Naive thymus-derived CD8-positive, alpha-beta T cell (primary cell): Measurements from ENCODE around the gene SYT7. TPM values are rescaled to one million over a fixed set of nuclear protein-coding genes. Genes with fewer than 3 reads are reported as not detected.
"Not testable (repeated sequence)": the region's sequence is repeated elsewhere in the genome, so short reads cannot be mapped to it uniquely, and the experiment has no call there.

ENCODE experiments used
- ATAC-seq, 2 donors: fragments of 150-1000 bp; cut with Tn5 transposase in 1 of 2; sonication (Bioruptor Pico), chemical (Tn5 transposase) in 1 of 2; 1 replicate in 1 of 2; 2 replicates in 1 of 2; pipeline ENCODE4 v1.10.0; 2021; ENCODE audit warnings: mild to moderate bottlenecking in 2 of 2, moderate library complexity in 2 of 2
- POLR2A ChIA-PET: fragments of 350-600 bp; sonication (Branson Sonifier 250); formaldehyde crosslinking; loops from one replicate; lab custom pipeline; 2021; ENCODE audit warnings: antibody characterized with exemption; lab: Charles Lee
- DNase-seq, 10 donors: peaks; one replicate each; pipeline versions ENCODE4 v3.0.0 to v3.0.0-alpha.2; 2020 to 2022
- H3K27ac Mint-ChIP-seq, 10 donors: one replicate each; pipeline ENCODE4 v1.8.0; 2020 to 2022; ENCODE audit warnings: mild to moderate bottlenecking in 10 of 10, mixed read lengths in 10 of 10, moderate library complexity in 4 of 10, inconsistent platforms in 1 of 10
- H3K27me3 Mint-ChIP-seq, 5 donors: one replicate each; pipeline ENCODE4 v1.8.0; 2021 to 2022; ENCODE audit warnings: mixed read lengths in 5 of 5
- H3K36me3 Mint-ChIP-seq, 3 donors: one replicate each; pipeline ENCODE4 v1.8.0; 2020 to 2022; ENCODE audit warnings: mixed read lengths in 3 of 3, mild to moderate bottlenecking in 2 of 3, inconsistent platforms in 1 of 3
- H3K4me1 Mint-ChIP-seq, 4 donors: one replicate each; pipeline ENCODE4 v1.8.0; 2021 to 2022; ENCODE audit warnings: mixed read lengths in 4 of 4
- H3K4me3 Mint-ChIP-seq, 10 donors: one replicate each; pipeline ENCODE4 v1.8.0; 2020 to 2022; ENCODE audit warnings: mild to moderate bottlenecking in 10 of 10, mixed read lengths in 10 of 10, moderate library complexity in 6 of 10, inconsistent platforms in 1 of 10
- H3K9me3 Mint-ChIP-seq, 9 donors: one replicate each; pipeline ENCODE4 v1.8.0; 2020 to 2022; ENCODE audit warnings: mixed read lengths in 9 of 9, mild to moderate bottlenecking in 3 of 9, inconsistent platforms in 1 of 9, moderate library complexity in 1 of 9
- polyA plus RNA-seq, 3 donors: library from polyadenylated mRNA; unstranded; fragments of 300-500 nt; fragmentation: Illumina TruSeq; gene quantifications; one replicate each; pipeline ENCODE4 v1.2.3, GENCODE V29; 2021
- total RNA-seq, 8 experiments: library from RNA in 2 of 8; stranded (reverse) in 2 of 8; gene quantifications; one replicate each; pipeline ENCODE4 v1.2.3 and lab custom pipeline; 2021 to 2026

SYT7 gene
- total and polyA plus RNA-seq, 5 experiments from 2014 or later: 0.06 TPM; not detected in 4

DNA sequence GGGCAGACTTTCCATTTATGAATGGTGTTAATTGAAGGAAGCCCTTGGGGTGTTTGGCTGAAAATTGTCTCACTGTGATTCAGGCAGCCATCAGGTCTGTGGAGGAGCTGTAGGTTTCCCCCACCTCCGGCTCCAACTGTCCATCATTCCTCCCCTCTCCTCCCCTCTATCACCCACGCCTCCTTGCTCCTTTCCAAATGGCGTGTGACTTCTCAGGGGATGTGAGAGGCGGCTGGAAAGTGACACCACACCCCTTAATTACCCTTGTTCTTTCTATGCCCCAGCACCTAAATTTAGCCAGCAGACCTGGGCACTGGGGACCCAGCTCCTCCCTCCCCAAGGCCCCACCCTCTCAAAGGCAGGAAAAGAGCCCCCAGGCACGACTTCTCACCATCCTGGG, 38.1 kb upstream of the SYT7 start:
- Mint-ChIP-seq H3K27ac (peak overlapping the region in 1 of 10 donors; percentile 60), H3K4me1 (no peaks in the 10 kb centered on the region), H3K9me3 (no peaks in the 10 kb centered on the region), H3K36me3 (no peaks in the 10 kb centered on the region), H3K4me3 (no peak overlapping the region), H3K27me3 (peaks cover 12 to 30% (median 17%) of the 10 kb centered on the region in 5 donors)
- no peak for ATAC-seq
- no peak for DNase-seq
- POLR2A ChIA-PET: no interaction called here

DNA sequence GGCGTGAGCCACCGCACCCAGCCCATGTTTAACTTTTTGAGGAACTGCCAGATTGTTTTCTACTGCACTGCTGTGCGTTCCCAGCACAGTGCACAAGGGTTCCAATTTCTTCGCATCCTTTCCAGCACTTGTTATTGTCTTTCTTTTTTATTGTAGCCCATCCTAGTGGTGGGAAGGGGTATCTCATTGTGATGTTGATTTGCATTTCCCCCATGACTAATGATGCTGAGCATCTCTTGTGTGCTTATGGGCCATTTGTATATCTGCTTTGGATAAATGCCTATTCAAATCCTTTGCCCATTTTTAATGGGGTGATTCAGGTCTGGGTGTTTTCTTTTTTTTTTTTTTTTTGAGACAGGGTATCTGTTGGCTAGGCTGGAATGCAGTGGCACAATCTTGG, 36.6 kb upstream of the SYT7 start:
- peaks cover 12 to 32% (median 14%) of the 10 kb centered on the region in 5 donors for H3K27me3 Mint-ChIP-seq
- DNase-seq: no peak
- H3K36me3 Mint-ChIP-seq: no peaks in the 10 kb centered on the region
- POLR2A ChIA-PET: interaction anchor here (0.7 kb wide), 1 partner anchor 140 kb away, joined by 3 read pairs; no protein-coding TSS in a partner anchor
- no peaks in the 10 kb centered on the region for H3K4me1 Mint-ChIP-seq
- H3K27ac Mint-ChIP-seq: no peak overlapping the region
- no peaks in the 10 kb centered on the region for H3K9me3 Mint-ChIP-seq
- no peak for ATAC-seq
- H3K4me3 Mint-ChIP-seq: no peak overlapping the region

DNA sequence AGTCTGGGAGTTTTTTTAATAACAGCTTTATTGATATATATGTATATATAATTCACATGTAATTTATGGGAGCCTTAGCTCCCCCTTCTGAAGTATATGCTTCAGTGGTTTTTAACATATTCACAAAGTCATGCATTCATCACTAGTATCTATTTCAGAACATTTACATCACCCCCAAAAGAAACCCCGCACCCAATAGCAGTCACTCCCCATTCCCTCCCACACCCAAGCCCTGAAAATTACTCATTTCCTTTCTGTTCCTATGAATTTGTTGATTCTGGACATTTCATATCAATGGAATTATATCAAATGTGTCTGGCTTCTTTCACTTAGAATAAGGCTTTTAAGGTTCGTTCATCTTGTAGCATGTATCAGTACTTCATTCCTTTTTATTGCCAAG, 35.6 kb upstream of the SYT7 start:
- POLR2A ChIA-PET: no interaction called here
- DNase-seq (no peak), ATAC-seq (no peak)
- H3K27ac Mint-ChIP-seq: no peak overlapping the region
- no peaks in the 10 kb centered on the region for H3K9me3 Mint-ChIP-seq
- H3K4me3 Mint-ChIP-seq: no peak overlapping the region
- no peaks in the 10 kb centered on the region for H3K4me1 Mint-ChIP-seq
- H3K27me3 Mint-ChIP-seq: peaks cover 11 to 35% (median 18%) of the 10 kb centered on the region in 5 donors
- no peaks in the 10 kb centered on the region for H3K36me3 Mint-ChIP-seq

DNA sequence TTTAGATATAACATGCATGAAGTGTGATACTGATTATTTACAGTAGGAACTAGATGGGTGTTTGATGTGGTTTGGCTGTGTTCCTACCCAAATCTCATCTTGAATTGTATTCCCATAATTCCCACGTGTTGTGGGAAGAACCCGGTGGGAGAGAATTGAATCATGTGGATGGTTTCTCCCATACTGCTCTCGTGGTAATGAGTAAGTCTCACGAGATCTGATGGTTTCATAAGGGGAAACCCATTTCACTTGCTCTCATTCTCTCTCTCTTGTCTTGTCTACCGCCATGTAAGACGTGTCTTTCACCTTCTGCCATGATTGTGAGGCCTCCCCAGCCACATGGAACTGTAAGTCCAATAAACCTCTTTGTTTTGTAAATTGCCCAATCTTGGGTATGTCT, 33.9 kb upstream of the SYT7 start:
- not testable (repeated sequence) for H3K4me1 Mint-ChIP-seq

DNA sequence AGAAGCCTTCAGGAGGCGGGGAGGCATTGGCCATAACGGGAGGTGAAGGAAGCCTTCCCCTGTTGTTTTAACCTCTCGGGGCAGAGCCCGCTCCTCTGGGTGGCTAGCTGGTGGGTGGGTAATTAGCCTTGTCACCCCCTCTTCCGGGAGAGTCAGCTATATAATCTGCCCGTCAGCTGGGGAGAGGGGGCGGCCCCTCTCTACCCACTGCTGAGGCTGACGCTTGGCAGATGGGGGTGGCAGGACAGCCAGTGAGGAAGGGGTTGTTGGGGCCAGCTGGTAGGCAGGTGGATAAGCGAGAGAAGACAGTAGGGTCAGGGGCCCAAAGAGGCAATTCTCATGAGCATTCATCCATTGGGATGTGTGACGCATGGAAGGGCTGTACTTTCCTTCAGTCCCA, 33.0 kb upstream of the SYT7 start:
- POLR2A ChIA-PET: no interaction called here
- H3K4me1 Mint-ChIP-seq: peaks cover 0 to 7% (median 3%) of the 10 kb centered on the region in 4 donors
- H3K9me3 Mint-ChIP-seq: no peaks in the 10 kb centered on the region
- no peak for ATAC-seq
- no peak overlapping the region for H3K27ac Mint-ChIP-seq
- no peak for DNase-seq
- H3K27me3 Mint-ChIP-seq: peaks cover 7 to 37% (median 20%) of the 10 kb centered on the region in 5 donors
- H3K4me3 Mint-ChIP-seq: no peak overlapping the region
- no peaks in the 10 kb centered on the region for H3K36me3 Mint-ChIP-seq

More for the DNA sequence above, 33.9 kb upstream of the SYT7 start:
- POLR2A ChIA-PET, ATAC-seq, H3K36me3 Mint-ChIP-seq, H3K4me3 Mint-ChIP-seq, H3K9me3 Mint-ChIP-seq, DNase-seq, H3K27ac Mint-ChIP-seq: not testable (repeated sequence)
- peaks cover 7 to 32% (median 15%) of the 10 kb centered on the region in 5 donors for H3K27me3 Mint-ChIP-seq

DNA sequence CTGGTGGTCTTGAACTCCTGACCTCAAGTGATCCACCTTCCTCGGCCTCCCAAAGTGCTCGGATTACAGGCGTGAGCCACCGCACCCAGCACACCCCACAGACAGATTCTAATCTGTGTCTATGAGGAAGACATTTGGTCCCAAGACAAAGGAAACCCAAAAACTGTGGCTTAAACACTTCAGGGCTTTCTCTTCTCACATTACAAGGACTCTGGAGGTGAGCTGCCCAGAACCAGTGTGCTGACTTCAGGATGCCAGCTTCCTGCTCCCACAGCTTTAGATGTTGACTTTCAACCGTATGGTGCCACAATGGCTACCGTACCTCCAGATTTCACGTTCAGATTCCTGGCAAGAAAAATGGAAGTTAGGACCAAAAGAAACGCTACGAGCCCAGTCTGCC, 32.2 kb upstream of the SYT7 start:
- no peak for ATAC-seq
- Mint-ChIP-seq H3K4me1 (peaks cover 0 to 7% (median 3%) of the 10 kb centered on the region in 4 donors), H3K36me3 (no peaks in the 10 kb centered on the region), H3K27ac (no peak overlapping the region), H3K27me3 (peaks cover 4 to 38% (median 17%) of the 10 kb centered on the region in 5 donors), H3K4me3 (no peak overlapping the region), H3K9me3 (no peaks in the 10 kb centered on the region)
- POLR2A ChIA-PET: no interaction called here
- no peak for DNase-seq

DNA sequence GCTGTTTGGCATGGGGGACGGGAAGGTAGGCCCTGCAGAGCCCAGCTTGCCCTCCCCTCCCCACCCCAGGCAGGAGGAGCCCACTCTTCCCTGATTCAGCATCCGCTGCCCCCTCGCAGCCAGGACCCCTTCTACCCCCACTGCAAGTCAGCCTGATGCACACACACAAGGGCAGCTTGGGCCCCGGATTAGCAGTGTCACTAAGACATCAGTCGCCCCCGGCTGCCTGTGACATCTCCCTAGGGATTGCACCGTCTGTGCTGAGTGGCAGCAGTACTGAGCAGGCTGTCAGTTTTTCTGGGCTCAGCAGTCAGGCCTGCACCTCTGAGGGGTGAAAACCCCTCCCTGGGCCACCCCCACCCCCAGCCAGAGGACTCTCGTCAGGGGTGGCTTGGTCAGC, 30.4 kb upstream of the SYT7 start:
- H3K9me3 Mint-ChIP-seq: no peaks in the 10 kb centered on the region
- peaks cover 7 to 41% (median 17%) of the 10 kb centered on the region in 5 donors for H3K27me3 Mint-ChIP-seq
- no peak overlapping the region for H3K4me3 Mint-ChIP-seq
- no peak overlapping the region for H3K27ac Mint-ChIP-seq
- no peaks in the 10 kb centered on the region for H3K36me3 Mint-ChIP-seq
- peaks cover 0 to 7% (median 3%) of the 10 kb centered on the region in 4 donors for H3K4me1 Mint-ChIP-seq
- ATAC-seq (no peak), DNase-seq (no peak)
- POLR2A ChIA-PET: no interaction called here

DNA sequence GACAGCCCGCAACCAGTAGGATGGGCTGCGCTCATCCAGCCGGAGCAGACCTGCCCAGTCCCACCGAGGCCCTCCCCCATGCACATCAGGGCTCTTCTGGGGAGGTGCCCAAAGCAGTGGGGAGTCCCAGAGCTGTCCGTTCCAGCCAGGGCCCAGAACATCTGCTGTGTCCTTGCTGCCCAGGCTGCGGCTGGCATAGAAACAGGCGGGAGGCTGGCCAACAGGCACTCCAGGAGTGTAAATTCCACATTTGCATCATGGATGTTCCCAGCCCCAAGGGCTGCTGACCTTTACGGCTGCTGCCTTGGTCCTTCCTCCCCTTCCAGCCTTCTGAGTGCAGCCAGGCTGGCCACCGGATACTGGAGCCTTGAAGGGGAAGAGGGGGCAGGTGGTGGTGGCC, 30.0 kb upstream of the SYT7 start:
- POLR2A ChIA-PET: no interaction called here
- H3K36me3 Mint-ChIP-seq: no peaks in the 10 kb centered on the region
- no peak for ATAC-seq
- H3K27ac Mint-ChIP-seq: no peak overlapping the region
- H3K9me3 Mint-ChIP-seq: no peaks in the 10 kb centered on the region
- no peak overlapping the region for H3K4me3 Mint-ChIP-seq
- no peak for DNase-seq
- H3K27me3 Mint-ChIP-seq: peaks cover 7 to 45% (median 20%) of the 10 kb centered on the region in 5 donors
- H3K4me1 Mint-ChIP-seq: peaks cover 0 to 7% (median 3%) of the 10 kb centered on the region in 4 donors

DNA sequence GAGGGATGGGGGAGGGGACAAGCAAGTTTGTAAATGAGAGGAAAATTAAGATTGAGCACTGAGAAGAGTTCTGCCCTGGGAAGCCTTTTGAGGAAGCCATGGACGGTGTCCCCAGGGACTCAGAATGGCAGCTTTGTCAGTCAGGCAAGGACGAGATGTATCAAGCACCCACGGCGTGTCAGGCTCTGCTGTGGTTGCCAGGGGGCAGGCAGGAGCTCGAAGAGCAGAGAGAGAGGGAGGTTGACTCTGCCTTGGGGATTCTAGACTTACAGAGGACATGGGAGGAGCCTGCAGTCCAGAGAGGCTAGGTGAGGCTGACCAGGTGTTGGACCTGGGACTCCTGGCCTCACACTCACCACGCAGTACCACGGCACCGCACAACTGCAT, 29.1 kb upstream of the SYT7 start:
- H3K27ac Mint-ChIP-seq: no peak overlapping the region
- H3K4me1 Mint-ChIP-seq: peaks cover 0 to 7% (median 3%) of the 10 kb centered on the region in 4 donors
- no peaks in the 10 kb centered on the region for H3K36me3 Mint-ChIP-seq
- H3K27me3 Mint-ChIP-seq: peaks cover 6 to 50% (median 25%) of the 10 kb centered on the region in 5 donors
- POLR2A ChIA-PET: no interaction called here
- DNase-seq: no peak
- H3K4me3 Mint-ChIP-seq: no peak overlapping the region
- ATAC-seq: no peak
- no peaks in the 10 kb centered on the region for H3K9me3 Mint-ChIP-seq

DNA sequence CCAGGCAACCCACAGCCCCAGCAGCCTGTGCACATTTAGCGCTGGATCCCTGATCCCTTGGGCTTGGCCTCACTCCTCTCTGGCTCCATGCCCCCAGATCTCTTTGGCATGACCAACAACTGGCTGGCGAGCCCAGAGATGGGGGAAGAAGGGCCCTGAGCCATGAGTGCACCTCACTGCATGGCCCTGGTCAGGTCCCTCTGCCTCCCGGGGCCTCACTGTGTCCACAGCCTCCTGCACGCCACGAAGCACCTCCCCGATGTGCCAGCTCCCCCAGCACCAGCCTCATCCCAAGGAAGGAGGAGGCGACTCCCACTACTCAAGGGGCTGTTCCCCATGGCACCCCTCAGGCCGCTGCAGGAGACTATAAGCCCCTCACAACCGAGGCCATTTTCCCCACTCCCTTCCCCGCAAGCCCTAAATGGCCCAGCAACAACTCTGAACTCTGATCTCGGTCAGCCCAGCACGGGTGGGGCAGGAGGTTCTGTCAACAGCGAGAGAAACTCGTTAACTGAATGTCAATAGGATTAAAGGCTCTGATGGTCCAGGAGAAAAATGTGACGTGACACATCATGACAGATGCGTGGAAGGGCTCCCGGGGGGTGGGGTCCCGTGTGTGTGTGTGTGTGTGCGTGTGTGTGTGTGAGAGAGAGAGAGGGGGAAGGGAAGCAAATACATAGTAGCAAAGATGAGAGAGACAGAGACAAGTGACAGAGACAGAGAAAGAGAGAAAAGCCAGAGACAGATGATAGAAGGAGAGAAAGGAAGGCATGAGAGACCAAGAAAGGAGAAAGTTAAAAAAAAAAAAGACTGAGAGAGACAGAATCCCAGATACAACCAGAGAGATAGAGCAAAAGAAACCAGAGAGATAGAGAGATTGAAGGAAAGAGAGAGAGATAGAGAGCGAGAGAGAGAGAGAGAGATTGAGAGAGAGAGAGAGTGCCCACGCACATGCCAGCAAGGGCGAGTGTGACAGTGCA, 28.4 kb upstream of the SYT7 start:
- Mint-ChIP-seq H3K9me3 (no peaks in the 10 kb centered on the region), H3K36me3 (no peaks in the 10 kb centered on the region), H3K27ac (peak overlapping the region in 1 of 10 donors; percentile 48), H3K27me3 (peaks cover 5 to 49% (median 25%) of the 10 kb centered on the region in 5 donors), H3K4me1 (peaks cover 0 to 7% (median 3%) of the 10 kb centered on the region in 4 donors), H3K4me3 (no peak overlapping the region)
- POLR2A ChIA-PET: no interaction called here
- DNase-seq (no peak), ATAC-seq (no peak)

DNA sequence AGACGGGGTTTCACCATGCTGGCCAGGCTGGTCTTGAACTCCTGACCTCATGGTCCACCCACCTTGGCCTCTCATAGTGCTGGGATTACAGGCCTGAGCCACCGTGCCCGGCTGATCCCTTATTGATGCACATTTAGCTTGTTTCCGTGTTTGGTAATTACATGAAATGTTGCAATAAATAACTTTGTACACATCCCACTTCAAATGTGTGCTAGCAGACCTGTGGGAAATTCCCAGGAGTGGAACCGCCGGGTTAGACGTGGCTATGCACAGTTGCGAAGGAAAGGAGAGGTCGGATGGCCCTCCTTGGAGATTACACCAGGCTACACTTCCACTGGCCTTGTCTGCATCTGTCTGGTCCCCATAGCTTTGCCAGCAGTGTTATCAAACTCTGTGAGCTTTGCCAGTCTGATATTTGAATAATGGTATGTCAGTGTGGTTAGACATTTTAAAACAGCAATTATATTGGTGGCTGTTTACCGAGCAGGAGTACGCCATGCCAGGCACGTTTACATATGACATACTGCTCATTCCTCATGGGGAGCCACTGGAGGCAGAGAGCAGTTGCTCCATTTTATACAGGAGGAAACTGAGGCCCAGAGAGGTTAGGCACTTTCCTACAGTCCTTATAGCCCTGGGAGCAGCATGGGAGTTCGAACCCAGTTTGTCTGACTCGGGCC, 27.2 kb upstream of the SYT7 start:
- H3K27ac Mint-ChIP-seq: no peak overlapping the region
- H3K4me1 Mint-ChIP-seq: peaks cover 0 to 7% (median 3%) of the 10 kb centered on the region in 4 donors
- H3K27me3 Mint-ChIP-seq: peaks cover 5 to 45% (median 25%) of the 10 kb centered on the region in 5 donors
- H3K36me3 Mint-ChIP-seq: no peaks in the 10 kb centered on the region
- no peak for DNase-seq
- POLR2A ChIA-PET: no interaction called here
- H3K9me3 Mint-ChIP-seq: no peaks in the 10 kb centered on the region
- H3K4me3 Mint-ChIP-seq: no peak overlapping the region
- no peak for ATAC-seq

DNA sequence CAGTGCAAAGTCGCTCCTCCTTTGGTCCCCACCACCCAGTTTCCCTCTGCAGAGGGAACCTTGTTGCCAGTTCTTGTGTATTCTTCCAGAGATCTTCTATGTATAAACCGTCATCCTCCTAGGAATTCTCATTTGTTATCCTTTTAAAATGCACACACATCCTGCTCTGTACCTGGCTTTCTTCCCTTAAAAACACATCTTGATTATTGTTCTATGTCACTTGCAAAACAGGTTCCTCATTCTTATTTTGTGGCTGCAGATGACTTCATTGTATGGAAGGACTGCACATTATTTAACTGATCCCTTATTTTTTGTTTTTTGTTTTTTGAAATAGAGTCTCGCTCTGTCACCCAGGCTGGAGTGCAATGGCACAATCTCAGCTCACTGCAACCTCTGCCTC, 26.6 kb upstream of the SYT7 start:
- POLR2A ChIA-PET: no interaction called here
- Mint-ChIP-seq H3K9me3 (no peaks in the 10 kb centered on the region), H3K4me3 (no peak overlapping the region), H3K36me3 (no peaks in the 10 kb centered on the region), H3K27me3 (peaks cover 5 to 40% (median 25%) of the 10 kb centered on the region in 5 donors), H3K4me1 (peaks cover 0 to 7% (median 3%) of the 10 kb centered on the region in 4 donors), H3K27ac (no peak overlapping the region)
- DNase-seq: no peak
- ATAC-seq: no peak

DNA sequence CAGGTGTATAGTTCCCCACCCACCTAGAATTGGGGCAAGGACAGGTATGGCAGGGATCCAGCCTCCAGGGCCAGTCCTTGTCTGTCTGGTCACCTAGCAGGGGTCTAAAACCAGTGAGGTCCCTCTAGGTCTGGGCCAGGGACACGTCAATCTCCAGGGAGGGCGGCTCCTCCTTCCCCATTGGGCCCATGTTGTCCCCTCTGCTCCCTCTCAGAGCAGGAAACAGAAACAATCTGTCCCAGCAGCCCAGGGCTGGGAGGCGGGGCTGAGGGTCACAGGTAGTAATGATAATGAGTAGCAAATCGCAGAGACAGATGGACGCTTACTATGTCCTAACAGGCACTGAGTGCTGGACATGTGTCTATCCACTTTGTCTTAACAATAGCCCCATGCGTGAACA, 22.8 kb upstream of the SYT7 start:
- POLR2A ChIA-PET: no interaction called here
- Mint-ChIP-seq H3K4me3 (no peak overlapping the region), H3K9me3 (no peaks in the 10 kb centered on the region), H3K27me3 (peaks cover 9 to 34% (median 19%) of the 10 kb centered on the region in 5 donors), H3K27ac (no peak overlapping the region), H3K4me1 (no peaks in the 10 kb centered on the region), H3K36me3 (no peaks in the 10 kb centered on the region)
- no peak for DNase-seq
- ATAC-seq: no peak
